ENCODE data around the gene MRPL12.

DNA sequence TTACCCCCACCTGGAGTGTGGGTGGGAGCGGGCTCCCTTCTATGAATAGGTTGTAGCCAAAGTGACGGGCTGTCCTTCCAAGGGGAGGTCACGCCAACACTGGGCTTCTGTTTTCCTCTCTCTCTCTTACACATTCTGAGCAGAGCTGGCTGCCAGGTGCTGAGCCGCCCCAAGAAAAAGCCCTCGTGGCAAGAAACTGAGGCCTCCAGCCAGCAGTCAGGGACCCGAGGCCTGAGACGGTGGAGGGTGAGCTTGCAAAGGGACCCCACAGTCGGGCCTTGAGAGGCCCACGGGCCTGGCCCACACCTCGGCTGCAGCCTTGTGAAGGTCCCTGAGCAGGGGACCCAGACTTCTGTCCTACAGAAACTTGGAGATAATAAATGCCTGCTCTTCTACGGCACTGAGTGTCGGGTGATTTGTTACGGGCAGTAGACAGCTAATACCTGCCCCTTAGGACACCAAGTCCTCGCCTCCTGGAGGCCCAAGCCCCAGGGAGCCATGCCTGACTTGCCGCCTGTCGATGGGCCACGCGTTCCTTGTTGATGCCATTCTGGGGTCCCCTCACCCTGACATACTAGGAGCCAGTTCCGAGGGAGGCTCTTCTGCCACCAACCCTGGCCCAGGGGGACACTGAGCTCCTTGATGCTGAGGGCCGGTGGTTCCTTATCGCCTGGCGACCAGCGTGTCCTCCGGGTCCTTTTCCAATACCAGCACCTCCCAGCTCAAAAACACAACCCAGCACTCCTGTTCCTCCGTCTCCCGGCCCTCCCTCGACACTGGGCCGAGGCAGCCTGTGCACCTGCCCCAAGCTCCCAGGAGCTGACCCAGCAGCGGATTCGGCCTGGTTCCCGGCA lies 35.0 kb downstream of the MRPL12 start:
- TF ChIP-seq, protein P1, sequence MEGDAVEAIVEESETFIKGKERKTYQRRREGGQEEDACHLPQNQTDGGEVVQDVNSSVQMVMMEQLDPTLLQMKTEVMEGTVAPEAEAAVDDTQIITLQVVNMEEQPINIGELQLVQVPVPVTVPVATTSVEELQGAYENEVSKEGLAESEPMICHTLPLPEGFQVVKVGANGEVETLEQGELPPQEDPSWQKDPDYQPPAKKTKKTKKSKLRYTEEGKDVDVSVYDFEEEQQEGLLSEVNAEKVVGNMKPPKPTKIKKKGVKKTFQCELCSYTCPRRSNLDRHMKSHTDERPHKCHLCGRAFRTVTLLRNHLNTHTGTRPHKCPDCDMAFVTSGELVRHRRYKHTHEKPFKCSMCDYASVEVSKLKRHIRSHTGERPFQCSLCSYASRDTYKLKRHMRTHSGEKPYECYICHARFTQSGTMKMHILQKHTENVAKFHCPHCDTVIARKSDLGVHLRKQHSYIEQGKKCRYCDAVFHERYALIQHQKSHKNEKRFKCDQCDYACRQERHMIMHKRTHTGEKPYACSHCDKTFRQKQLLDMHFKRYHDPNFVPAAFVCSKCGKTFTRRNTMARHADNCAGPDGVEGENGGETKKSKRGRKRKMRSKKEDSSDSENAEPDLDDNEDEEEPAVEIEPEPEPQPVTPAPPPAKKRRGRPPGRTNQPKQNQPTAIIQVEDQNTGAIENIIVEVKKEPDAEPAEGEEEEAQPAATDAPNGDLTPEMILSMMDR (IDR thresholded peaks at IDR 0.05), result no peak
- TF ChIP-seq POLR2A (IDR thresholded peaks at IDR 0.05), result no peak
- TF ChIP-seq POLR2AphosphoS5 (IDR thresholded peaks at IDR 0.05), result no peak
